Measurements from ENCODE around the gene ANAPC7.

ANAPC7 gene

GRCh38 chr12:110367181-110367864, 36.2 kb downstream of the ANAPC7 start:
- Histone ChIP-seq H2AFZ (ENCODE audit: low read depth, low read length) (no peak overlapping the region), H3K4me2 (ENCODE audit: insufficient read depth, low read length) (no peak overlapping the region), H3K9me3 (ENCODE audit: insufficient read depth, low read length, severe bottlenecking) (no peaks in the 10 kb centered on the region), H3K4me3 (ENCODE audit: low read depth in 1 of 2, low read length in 2 of 2) (no peak overlapping the region), H4K20me1 (ENCODE audit: insufficient read depth, low read length) (peaks cover 5% of the 10 kb centered on the region; the same call in 1 of the 2 replicates), H3K4me1 (ENCODE audit: insufficient read depth, low read length) (no peaks in the 10 kb centered on the region), H3K36me3 (ENCODE audit: insufficient read depth, low read length) (peaks cover 19% of the 10 kb centered on the region), H3K27me3 (ENCODE audit: insufficient read depth, low read length, poor library complexity) (no peaks in the 10 kb centered on the region), H3K9ac (ENCODE audit: low read depth, low read length) (no peak overlapping the region), H3K27ac (ENCODE audit: low read length) (no peak overlapping the region), H3K79me2 (ENCODE audit: insufficient read depth, low read length) (no peaks in the 10 kb centered on the region)
- DNase-seq = no peak
- no peak for TF ChIP-seq EZH2 (IDR thresholded peaks at IDR 0.05; ENCODE audit: borderline replicate concordance, low read depth, low read length, severe bottlenecking)
- no peak for TF ChIP-seq CTCF (IDR thresholded peaks at IDR 0.05; ENCODE audit: borderline replicate concordance, extremely low read depth, low read length, poor library complexity, severe bottlenecking)
- no peak for ATAC-seq (ENCODE audit: insufficient read depth, low read depth)

DNA sequence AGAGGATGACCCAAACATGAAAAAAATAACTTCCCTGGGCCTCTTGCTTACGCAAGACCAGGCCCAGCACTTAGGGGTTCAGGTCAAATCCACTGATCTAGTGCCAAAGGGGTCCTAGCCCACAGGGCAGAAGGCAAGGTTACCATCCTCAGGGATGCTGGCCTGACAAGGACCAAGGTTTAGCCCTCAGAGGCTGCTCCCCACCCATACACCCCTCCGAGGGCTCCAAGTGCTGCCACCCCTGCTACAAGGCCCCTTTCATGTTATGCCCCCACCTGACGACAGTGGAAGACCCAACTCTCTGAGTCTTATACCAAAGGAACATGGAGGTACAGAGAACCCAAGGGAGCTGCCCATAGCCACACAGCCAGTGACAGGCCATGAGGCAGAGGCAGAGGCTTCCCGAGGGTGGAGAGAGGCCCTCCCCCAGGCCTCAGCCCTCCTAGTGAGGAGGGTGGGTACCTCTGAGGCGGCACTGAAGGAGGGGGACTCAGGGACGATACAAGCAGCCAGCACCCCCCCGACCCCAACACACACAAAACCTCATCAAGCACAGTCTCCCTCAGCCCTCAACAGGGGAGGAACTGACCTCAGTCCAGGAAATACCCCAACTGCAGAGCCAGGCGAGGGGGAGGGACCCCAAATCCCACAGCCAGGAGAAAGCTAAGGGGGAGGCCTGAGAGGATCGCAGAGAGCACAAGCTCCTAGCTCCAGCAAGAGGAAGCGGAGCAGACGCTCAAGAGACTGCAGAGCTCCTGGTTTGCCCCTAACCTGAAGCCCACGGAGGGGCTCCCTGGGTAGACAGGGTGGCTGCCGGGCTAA, 37.0 kb downstream of the ANAPC7 start:
- no peak overlapping the region for H3K4me2 ChIP-seq (ENCODE audit: insufficient read depth, low read length)
- no peak overlapping the region for H3K27ac ChIP-seq (ENCODE audit: low read length)
- DNase-seq (no peak), ATAC-seq (ENCODE audit: insufficient read depth, low read depth) (no peak)
- no peak overlapping the region for H2AFZ ChIP-seq (ENCODE audit: low read depth, low read length)
- H3K4me3 ChIP-seq (ENCODE audit: low read depth in 1 of 2, low read length in 2 of 2) = no peak overlapping the region
- H3K9me3 ChIP-seq (ENCODE audit: insufficient read depth, low read length, severe bottlenecking) = no peaks in the 10 kb centered on the region
- no peak overlapping the region for H3K9ac ChIP-seq (ENCODE audit: low read depth, low read length)
- H3K4me1 ChIP-seq (ENCODE audit: insufficient read depth, low read length) = no peaks in the 10 kb centered on the region
- H4K20me1 ChIP-seq (ENCODE audit: insufficient read depth, low read length) = peaks cover 3% of the 10 kb centered on the region; the same call in 1 of the 2 replicates
- H3K27me3 ChIP-seq (ENCODE audit: insufficient read depth, low read length, poor library complexity) = no peaks in the 10 kb centered on the region
- H3K36me3 ChIP-seq (ENCODE audit: insufficient read depth, low read length) = peaks cover 11% of the 10 kb centered on the region
- H3K79me2 ChIP-seq (ENCODE audit: insufficient read depth, low read length) = no peaks in the 10 kb centered on the region
- no peak for TF ChIP-seq CTCF (IDR thresholded peaks at IDR 0.05; ENCODE audit: borderline replicate concordance, extremely low read depth, low read length, poor library complexity, severe bottlenecking)

DNA sequence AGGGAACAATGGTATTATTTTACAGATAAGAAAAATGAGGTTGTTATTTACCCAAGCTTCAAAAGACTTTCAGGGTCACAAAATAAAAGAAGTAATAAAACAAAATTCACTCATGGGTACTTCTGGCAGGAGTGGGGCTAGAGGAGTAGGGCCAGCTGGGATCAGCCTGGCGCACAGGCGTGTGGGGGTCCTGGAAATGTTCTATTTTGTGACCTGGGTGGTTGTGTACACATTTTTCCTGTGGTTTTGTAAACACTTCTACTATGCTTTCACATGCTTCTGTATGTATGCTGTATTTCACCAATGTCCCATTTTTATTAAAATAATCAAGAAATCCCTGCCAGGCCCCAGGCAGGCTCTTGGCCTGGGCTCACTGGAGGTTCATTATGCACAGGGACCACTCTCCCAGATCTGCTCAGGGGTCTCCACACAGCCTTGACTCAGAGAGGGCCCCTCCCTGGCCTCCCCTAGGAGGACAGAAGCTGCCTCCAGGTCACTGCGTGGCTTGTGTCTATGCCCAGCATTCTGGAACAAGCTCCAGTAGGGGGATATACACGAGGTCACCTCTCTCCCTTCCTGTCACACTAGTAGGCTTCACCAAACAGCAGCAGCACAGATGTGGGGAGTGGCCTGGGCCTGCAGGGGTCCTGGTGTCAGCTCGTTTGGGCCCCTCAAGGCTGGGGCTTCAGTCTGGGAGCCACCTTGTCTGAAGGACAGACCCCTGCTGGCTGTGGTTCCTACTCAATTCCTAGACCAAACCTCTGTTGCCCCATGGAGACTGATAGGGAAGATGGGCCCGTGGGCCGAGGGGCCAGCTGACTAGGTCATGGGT, 37.8 kb downstream of the ANAPC7 start:
- no peak overlapping the region; the same call in 1 of the 2 replicates for H2AFZ ChIP-seq (ENCODE audit: low read depth, low read length)
- H3K9ac ChIP-seq (ENCODE audit: low read depth, low read length) = no peak overlapping the region
- no peak overlapping the region for H3K4me3 ChIP-seq (ENCODE audit: low read depth in 1 of 2, low read length in 2 of 2)
- ATAC-seq (ENCODE audit: insufficient read depth, low read depth) (no peak), DNase-seq (no peak)
- H3K36me3 ChIP-seq (ENCODE audit: insufficient read depth, low read length) = peaks cover 5% of the 10 kb centered on the region; the same call in 1 of the 2 replicates
- H3K27me3 ChIP-seq (ENCODE audit: insufficient read depth, low read length, poor library complexity) = no peaks in the 10 kb centered on the region
- TF ChIP-seq CTCF (IDR thresholded peaks at IDR 0.05; ENCODE audit: borderline replicate concordance, extremely low read depth, low read length, poor library complexity, severe bottlenecking) = no peak
- TF ChIP-seq EZH2 (IDR thresholded peaks at IDR 0.05; ENCODE audit: borderline replicate concordance, low read depth, low read length, severe bottlenecking) = no peak
- H3K9me3 ChIP-seq (ENCODE audit: insufficient read depth, low read length, severe bottlenecking) = no peaks in the 10 kb centered on the region
- no peaks in the 10 kb centered on the region for H4K20me1 ChIP-seq (ENCODE audit: insufficient read depth, low read length)
- no peaks in the 10 kb centered on the region for H3K79me2 ChIP-seq (ENCODE audit: insufficient read depth, low read length)
- H3K27ac ChIP-seq (ENCODE audit: low read length) = no peak overlapping the region
- H3K4me1 ChIP-seq (ENCODE audit: insufficient read depth, low read length) = no peaks in the 10 kb centered on the region
- H3K4me2 ChIP-seq (ENCODE audit: insufficient read depth, low read length) = no peak overlapping the region
